BJ (cell line): ENCODE data around the gene IGF2BP3. TPM values are rescaled to one million over a fixed set of nuclear protein-coding genes. Genes with fewer than 3 reads are reported as not detected.
"Not testable (repeated sequence)": the region's sequence is repeated elsewhere in the genome, so short reads cannot be mapped to it uniquely, and the experiment has no call there.

Experiments used
- CTCF ChIA-PET: fragments of 350-600 bp; formaldehyde crosslinking; extraction: SDS; loops from one replicate; lab custom pipeline; 2021; ENCODE audit warnings: antibody characterized with exemption, inconsistent platforms; lab: Yijun Ruan, JAX
- POLR2A ChIA-PET: fragments of 300-600 bp; sonication (Branson Sonifier 250); formaldehyde crosslinking; extraction: SDS; loops from one replicate; lab custom pipeline; 2021; ENCODE audit warnings: antibody characterized with exemption; lab: Charles Lee
- DNase-seq: peaks from one replicate; pipeline ENCODE4 v3.0.0-alpha.2; 2011; ENCODE audit warnings: low read depth
- H3K27me3 ChIP-seq: 2 replicates; pipeline ENCODE4 v1.6.0; 2011; ENCODE audit warnings: low read length; ENCODE audit not compliant: control insufficient read depth, insufficient read depth
- H3K36me3 ChIP-seq: 2 replicates; pipeline ENCODE4 v1.5.1; 2011; ENCODE audit warnings: low read length; ENCODE audit not compliant: control insufficient read depth, insufficient read depth
- H3K4me3 ChIP-seq: 2 replicates; pipeline ENCODE4 v1.5.1; 2011; ENCODE audit warnings: low read depth, mild to moderate bottlenecking, control low read depth, low read length
- polyA plus RNA-seq: library from polyadenylated mRNA; depleted of rRNA; stranded (reverse); fragments of >200 nt; gene quantifications from 2 replicates; pipeline ENCODE4 v1.2.3, GENCODE V29; 2011
- TF ChIP-seq, protein P1 (sequence below): IDR thresholded peaks from 2 replicates; pipeline ENCODE4 v1.5.1; 2011; ENCODE audit warnings: low read depth, mild to moderate bottlenecking, control low read depth, inconsistent platforms, low read length, moderate library complexity; ENCODE audit not compliant: insufficient read depth

IGF2BP3 gene
- polyA plus RNA-seq, 1 experiment = 14.4 TPM

DNA sequence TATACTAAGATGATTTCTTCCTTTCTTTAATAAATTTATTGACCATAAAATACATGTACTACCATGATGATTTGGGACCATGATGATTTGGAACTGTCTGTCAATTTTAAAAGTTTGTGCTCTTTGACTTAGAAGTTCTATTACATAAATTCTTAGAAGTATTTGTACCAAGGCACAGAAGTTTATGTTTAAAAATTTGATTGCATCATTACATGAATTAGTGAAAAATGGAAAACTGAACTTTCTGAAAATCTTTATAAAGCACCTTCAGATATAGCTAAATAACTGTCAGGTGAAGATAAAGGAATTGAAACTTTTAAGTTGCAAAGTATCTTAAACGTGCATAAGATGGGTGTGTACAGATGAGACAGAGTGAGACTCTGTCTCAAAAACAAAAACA, 139.2 kb downstream of the IGF2BP3 start:
- CTCF ChIA-PET = no interaction called here
- Histone ChIP-seq H3K4me3 (no peak overlapping the region), H3K36me3 (no peaks in the 10 kb centered on the region), H3K27me3 (no peaks in the 10 kb centered on the region)
- TF ChIP-seq, protein P1, sequence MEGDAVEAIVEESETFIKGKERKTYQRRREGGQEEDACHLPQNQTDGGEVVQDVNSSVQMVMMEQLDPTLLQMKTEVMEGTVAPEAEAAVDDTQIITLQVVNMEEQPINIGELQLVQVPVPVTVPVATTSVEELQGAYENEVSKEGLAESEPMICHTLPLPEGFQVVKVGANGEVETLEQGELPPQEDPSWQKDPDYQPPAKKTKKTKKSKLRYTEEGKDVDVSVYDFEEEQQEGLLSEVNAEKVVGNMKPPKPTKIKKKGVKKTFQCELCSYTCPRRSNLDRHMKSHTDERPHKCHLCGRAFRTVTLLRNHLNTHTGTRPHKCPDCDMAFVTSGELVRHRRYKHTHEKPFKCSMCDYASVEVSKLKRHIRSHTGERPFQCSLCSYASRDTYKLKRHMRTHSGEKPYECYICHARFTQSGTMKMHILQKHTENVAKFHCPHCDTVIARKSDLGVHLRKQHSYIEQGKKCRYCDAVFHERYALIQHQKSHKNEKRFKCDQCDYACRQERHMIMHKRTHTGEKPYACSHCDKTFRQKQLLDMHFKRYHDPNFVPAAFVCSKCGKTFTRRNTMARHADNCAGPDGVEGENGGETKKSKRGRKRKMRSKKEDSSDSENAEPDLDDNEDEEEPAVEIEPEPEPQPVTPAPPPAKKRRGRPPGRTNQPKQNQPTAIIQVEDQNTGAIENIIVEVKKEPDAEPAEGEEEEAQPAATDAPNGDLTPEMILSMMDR = no peak
- DNase-seq = no peak
- POLR2A ChIA-PET = no interaction called here

DNA sequence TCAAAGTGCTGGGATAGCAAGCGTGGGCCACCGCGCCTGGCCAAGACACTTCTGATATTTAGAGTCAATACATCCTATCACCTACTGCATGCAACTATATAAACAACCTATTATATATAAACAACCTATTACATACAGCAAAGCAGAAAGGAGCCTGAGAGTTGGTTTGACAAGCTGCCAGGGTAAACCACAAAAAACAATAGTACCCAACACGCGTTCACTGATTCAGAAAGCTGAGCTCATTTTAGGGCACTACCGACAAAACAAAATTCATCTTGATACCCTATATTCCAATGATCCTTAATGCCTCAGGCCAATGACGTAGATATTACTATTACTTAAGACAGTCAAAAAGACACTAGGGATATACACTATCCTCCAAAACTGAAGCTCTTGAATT, 154.9 kb downstream of the IGF2BP3 start:
- CTCF ChIA-PET = interaction anchor here (1.3 kb wide), 1 partner anchor 42 kb away, joined by 4 read pairs; no protein-coding TSS in a partner anchor
- DNase-seq = no peak
- H3K27me3 ChIP-seq = no peaks in the 10 kb centered on the region
- no peak overlapping the region for H3K4me3 ChIP-seq
- POLR2A ChIA-PET = no interaction called here
- TF ChIP-seq, protein P1 = no peak
- H3K36me3 ChIP-seq = no peaks in the 10 kb centered on the region

DNA sequence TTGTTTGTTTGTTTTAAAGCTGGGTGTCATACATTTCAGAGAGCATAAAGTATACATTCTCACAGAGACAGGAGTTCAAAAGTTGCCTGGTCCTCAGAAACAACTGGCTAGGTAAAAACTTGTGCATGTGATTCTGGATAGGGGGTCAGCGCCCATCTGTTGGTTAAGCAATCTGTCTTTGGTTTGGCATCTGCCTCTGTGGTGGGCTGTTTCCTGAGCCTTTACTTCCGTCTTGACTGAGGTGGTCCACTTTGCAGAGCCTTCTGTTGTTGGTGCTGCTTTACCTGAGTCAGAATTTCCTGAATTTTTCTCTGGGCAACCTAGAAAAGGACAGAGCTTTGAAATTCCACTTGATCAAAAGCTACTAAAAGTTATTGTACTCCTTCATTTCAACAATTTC, 158.2 kb downstream of the IGF2BP3 start:
- CTCF ChIA-PET, POLR2A ChIA-PET, H3K36me3 ChIP-seq, H3K4me3 ChIP-seq, DNase-seq, H3K27me3 ChIP-seq: not testable (repeated sequence)

DNA sequence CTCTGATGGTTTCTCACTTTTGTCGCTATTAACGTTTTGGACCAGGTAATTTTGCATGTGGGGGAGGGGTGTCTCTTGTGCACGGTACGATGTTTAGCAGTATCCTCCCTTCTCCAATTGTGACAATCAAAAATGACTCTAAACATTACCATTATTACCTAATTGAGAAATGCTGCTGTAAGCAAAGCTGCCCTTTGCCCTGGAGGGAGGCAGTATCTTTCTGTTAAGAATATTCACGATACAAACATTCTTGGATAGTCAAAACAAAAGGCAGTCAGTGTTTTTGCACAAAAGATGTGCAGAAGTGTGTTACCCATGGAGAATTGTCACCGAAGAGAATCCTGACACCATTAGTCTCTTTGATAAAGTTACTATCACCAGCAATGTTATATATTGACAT, 161.5 kb downstream of the IGF2BP3 start:
- CTCF ChIA-PET = interaction anchor here (0.6 to 1.2 kb wide), 3 partner anchors 10 to 28 kb away, joined by 3 read pairs; no protein-coding TSS in a partner anchor
- H3K27me3 ChIP-seq = no peaks in the 10 kb centered on the region
- peaks cover 3% of the 10 kb centered on the region for H3K36me3 ChIP-seq
- TF ChIP-seq, protein P1 = no peak
- DNase-seq = no peak
- no peak overlapping the region for H3K4me3 ChIP-seq
- POLR2A ChIA-PET = no interaction called here

DNA sequence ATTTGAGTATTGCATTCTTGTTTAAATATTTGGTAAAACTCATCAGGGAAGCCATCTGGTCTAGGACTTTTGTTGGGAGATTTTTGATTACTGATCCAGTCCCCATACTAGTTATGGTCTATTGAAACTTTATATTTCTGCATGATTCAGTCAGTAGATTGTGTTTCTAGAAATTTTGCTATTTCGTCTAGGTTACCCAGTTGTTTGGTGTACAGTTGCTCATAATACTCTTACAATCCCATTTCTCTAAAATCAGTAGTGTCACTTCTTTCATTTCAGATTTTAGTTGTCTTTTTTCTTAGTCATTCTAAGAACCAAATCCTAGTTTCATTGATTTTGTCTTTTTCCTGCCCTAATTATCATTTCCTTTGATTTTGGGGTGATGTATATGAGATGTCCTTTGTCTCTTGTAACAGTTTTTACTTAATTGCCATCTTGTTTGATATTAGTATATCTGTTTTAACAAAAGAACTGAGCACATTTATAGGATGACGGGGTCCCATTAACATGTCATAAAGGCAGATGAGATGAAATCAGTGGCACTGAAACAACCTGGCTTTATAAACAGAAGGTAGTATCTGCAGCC, 163.3 kb downstream of the IGF2BP3 start:
- no peak overlapping the region for H3K4me3 ChIP-seq
- POLR2A ChIA-PET = no interaction called here
- H3K27me3 ChIP-seq = no peaks in the 10 kb centered on the region
- CTCF ChIA-PET = no interaction called here
- H3K36me3 ChIP-seq = peaks cover 3% of the 10 kb centered on the region
- TF ChIP-seq, protein P1 = no peak
- no peak for DNase-seq
